Measurements from ENCODE around the gene NT5E. TPM values are rescaled to one million over a fixed set of nuclear protein-coding genes. Genes with fewer than 3 reads are reported as not detected.
"Not testable (repeated sequence)": the region's sequence is repeated elsewhere in the genome, so short reads cannot be mapped to it uniquely, and the experiment has no call there.

Gene NT5E
- 10 to 100 TPM; 63.2 to 68.9 TPM for total RNA-seq
- polyA plus RNA-seq: 10 to 100 TPM; 19.7 to 30.6 TPM
- long read RNA-seq, donor 1, transcript NT5E-202 (3 exons, 974 nt): minor isoform, 6 of 132 reads
- long read RNA-seq, donor 1, transcript NT5E-201 (9 exons, 3,548 nt): major isoform, 22 of 132 reads
- long read RNA-seq, donor 1, partial matches to known transcripts: 11 of 132 reads
- long read RNA-seq, donor 1, other reads (novel, unspliced or antisense): 92 of 132 reads
- long read RNA-seq, donor 2, transcript NT5E-201 (9 exons, 3,548 nt): major isoform, 19 of 45 reads
- long read RNA-seq, donor 2, partial matches to known transcripts: 3 of 45 reads
- long read RNA-seq, donor 2, other reads (novel, unspliced or antisense): 22 of 45 reads

- Histone ChIP-seq H3K36me3 (ENCODE audit: control insufficient read depth in 1 of 2, insufficient read depth in 2 of 2, low read length in 1 of 2) (no peaks in the 10 kb centered on the region), H3K27ac (ENCODE audit: low read depth in 1 of 2, low read length in 2 of 2) (peak within 1 kb of the TSS; percentile 84 to 88), H3K27me3 (ENCODE audit: control insufficient read depth in 1 of 2, insufficient read depth in 2 of 2, low read length in 1 of 2) (no peaks in the 10 kb centered on the region), H3K4me1 (ENCODE audit: control insufficient read depth in 1 of 2, insufficient read depth in 2 of 2, low read length in 2 of 2) (peaks cover 3 to 9% of the 10 kb centered on the region in 2 donors), H3K4me3 (ENCODE audit: low read length in 2 of 2) (peak within 1 kb of the TSS; percentile 65 to 75), H3K9me3 (ENCODE audit: control insufficient read depth, low read length) (no peaks in the 10 kb centered on the region)
- DNase-seq (peak; percentile 92 to 97), ATAC-seq (ENCODE audit: low FRiP score) (peak; percentile 97)
- 0 to 1% methylated on average over 85 to 92 of the region's 92 CpGs for WGBS, 2 donors
- intact Hi-C loops (cut with DNase I): loop anchor here (2.0 to 5.0 kb wide), 4 partner anchors 15 to 43 kb away; no protein-coding TSS in a partner anchor
Measured at GRCh38 chr6:85449818-85450759, at the start of gene NT5E. NT5E (plus strand) TSS chr6:85450083; CDS start chr6:85450140, 57 bp downstream.

- ATAC-seq (ENCODE audit: low FRiP score): no peak
- no peaks in the 10 kb centered on the region for H3K27me3 ChIP-seq (ENCODE audit: control insufficient read depth in 1 of 2, insufficient read depth in 2 of 2, low read length in 1 of 2)
- no peak overlapping the region for H3K27ac ChIP-seq (ENCODE audit: low read depth in 1 of 2, low read length in 2 of 2)
- 28 to 32% methylated on average over 4 of the region's 4 CpGs for WGBS, 2 donors
- intact Hi-C loops (cut with DNase I): loop anchor here (5.0 kb wide), 3 partner anchors 38 to 82 kb away; no protein-coding TSS in a partner anchor
- H3K4me1 ChIP-seq (ENCODE audit: control insufficient read depth in 1 of 2, insufficient read depth in 2 of 2, low read length in 2 of 2): peaks cover 3 to 8% of the 10 kb centered on the region in 2 donors
- H3K36me3 ChIP-seq (ENCODE audit: control insufficient read depth in 1 of 2, insufficient read depth in 2 of 2, low read length in 1 of 2): peaks cover 0 to 2% of the 10 kb centered on the region in 2 donors
- H3K9me3 ChIP-seq (ENCODE audit: control insufficient read depth, low read length): no peaks in the 10 kb centered on the region
- no peak overlapping the region for H3K4me3 ChIP-seq (ENCODE audit: low read length in 2 of 2)
- no peak for DNase-seq
Measured at GRCh38 chr6:85400331-85400730, 49.6 kb upstream of the NT5E start.

GRCh38 chr6:85401186-85402021, 48.5 kb upstream of the NT5E start:
- DNase-seq (no peak), ATAC-seq (ENCODE audit: low FRiP score) (no peak)
- 82 to 85% methylated on average over 6 of the region's 6 CpGs for WGBS, 2 donors
- no peak overlapping the region for H3K4me3 ChIP-seq (ENCODE audit: low read length in 2 of 2)
- H3K9me3 ChIP-seq (ENCODE audit: control insufficient read depth, low read length): no peaks in the 10 kb centered on the region
- H3K27me3 ChIP-seq (ENCODE audit: control insufficient read depth in 1 of 2, insufficient read depth in 2 of 2, low read length in 1 of 2): no peaks in the 10 kb centered on the region
- peak overlapping the region in 1 of 2 donors; percentile 23 for H3K27ac ChIP-seq (ENCODE audit: low read depth in 1 of 2, low read length in 2 of 2)
- H3K4me1 ChIP-seq (ENCODE audit: control insufficient read depth in 1 of 2, insufficient read depth in 2 of 2, low read length in 2 of 2): peaks cover 3 to 8% of the 10 kb centered on the region in 2 donors
- intact Hi-C loops (cut with DNase I): loop anchor here (5.0 kb wide), 3 partner anchors 39 to 81 kb away; no protein-coding TSS in a partner anchor
- H3K36me3 ChIP-seq (ENCODE audit: control insufficient read depth in 1 of 2, insufficient read depth in 2 of 2, low read length in 1 of 2): peaks cover 0 to 2% of the 10 kb centered on the region in 2 donors

GRCh38 chr6:85402071-85402470, 47.8 kb upstream of the NT5E start:
- Histone ChIP-seq H3K4me3 (ENCODE audit: low read length in 2 of 2) (no peak overlapping the region), H3K4me1 (ENCODE audit: control insufficient read depth in 1 of 2, insufficient read depth in 2 of 2, low read length in 2 of 2) (peaks cover 3 to 8% of the 10 kb centered on the region in 2 donors), H3K36me3 (ENCODE audit: control insufficient read depth in 1 of 2, insufficient read depth in 2 of 2, low read length in 1 of 2) (peaks cover 0 to 2% of the 10 kb centered on the region in 2 donors), H3K9me3 (ENCODE audit: control insufficient read depth, low read length) (no peaks in the 10 kb centered on the region), H3K27me3 (ENCODE audit: control insufficient read depth in 1 of 2, insufficient read depth in 2 of 2, low read length in 1 of 2) (no peaks in the 10 kb centered on the region), H3K27ac (ENCODE audit: low read depth in 1 of 2, low read length in 2 of 2) (peak overlapping the region in 1 of 2 donors; percentile 62)
- DNase-seq (no peak), ATAC-seq (ENCODE audit: low FRiP score) (no peak)
- intact Hi-C loops (cut with DNase I): loop anchor here (5.0 kb wide), 3 partner anchors 40 to 80 kb away; no protein-coding TSS in a partner anchor

GRCh38 chr6:85402922-85403321, 47.0 kb upstream of the NT5E start:
- 73% methylated on average over 7 of the region's 7 CpGs for WGBS, 2 donors
- intact Hi-C loops (cut with DNase I): loop anchor here (5.0 kb wide), 3 partner anchors 41 to 79 kb away; no protein-coding TSS in a partner anchor
- H3K36me3 ChIP-seq (ENCODE audit: control insufficient read depth in 1 of 2, insufficient read depth in 2 of 2, low read length in 1 of 2): peaks cover 0 to 2% of the 10 kb centered on the region in 2 donors
- ATAC-seq (ENCODE audit: low FRiP score): no peak
- H3K4me3 ChIP-seq (ENCODE audit: low read length in 2 of 2): no peak overlapping the region
- no peaks in the 10 kb centered on the region for H3K9me3 ChIP-seq (ENCODE audit: control insufficient read depth, low read length)
- no peaks in the 10 kb centered on the region for H3K27me3 ChIP-seq (ENCODE audit: control insufficient read depth in 1 of 2, insufficient read depth in 2 of 2, low read length in 1 of 2)
- no peak for DNase-seq
- peak overlapping the region; percentile 74 to 84 for H3K27ac ChIP-seq (ENCODE audit: low read depth in 1 of 2, low read length in 2 of 2)
- peaks cover 3 to 8% of the 10 kb centered on the region in 2 donors for H3K4me1 ChIP-seq (ENCODE audit: control insufficient read depth in 1 of 2, insufficient read depth in 2 of 2, low read length in 2 of 2)

GRCh38 chr6:85403331-85404015, 46.4 kb upstream of the NT5E start:
- DNase-seq (no peak), ATAC-seq (ENCODE audit: low FRiP score) (peak; percentile 68)
- WGBS, 2 donors: 9 to 12% methylated on average over 2 of the region's 2 CpGs
- intact Hi-C loops (cut with DNase I): loop anchor here (5.0 kb wide), 3 partner anchors 41 to 79 kb away; no protein-coding TSS in a partner anchor
- Histone ChIP-seq H3K4me3 (ENCODE audit: low read length in 2 of 2) (no peak overlapping the region), H3K27ac (ENCODE audit: low read depth in 1 of 2, low read length in 2 of 2) (peak overlapping the region; percentile 74 to 87), H3K36me3 (ENCODE audit: control insufficient read depth in 1 of 2, insufficient read depth in 2 of 2, low read length in 1 of 2) (peaks cover 0 to 2% of the 10 kb centered on the region in 2 donors), H3K27me3 (ENCODE audit: control insufficient read depth in 1 of 2, insufficient read depth in 2 of 2, low read length in 1 of 2) (no peaks in the 10 kb centered on the region), H3K4me1 (ENCODE audit: control insufficient read depth in 1 of 2, insufficient read depth in 2 of 2, low read length in 2 of 2) (peaks cover 3 to 8% of the 10 kb centered on the region in 2 donors), H3K9me3 (ENCODE audit: control insufficient read depth, low read length) (no peaks in the 10 kb centered on the region)

- not testable (repeated sequence) for H3K9me3 ChIP-seq (ENCODE audit: control insufficient read depth, low read length); H3K27me3 ChIP-seq (ENCODE audit: control insufficient read depth in 1 of 2, insufficient read depth in 2 of 2, low read length in 1 of 2); H3K4me1 ChIP-seq (ENCODE audit: control insufficient read depth in 1 of 2, insufficient read depth in 2 of 2, low read length in 2 of 2); DNase-seq; H3K36me3 ChIP-seq (ENCODE audit: control insufficient read depth in 1 of 2, insufficient read depth in 2 of 2, low read length in 1 of 2); H3K4me3 ChIP-seq (ENCODE audit: low read length in 2 of 2); ATAC-seq (ENCODE audit: low FRiP score)
- 79 to 81% methylated on average over 4 of the region's 4 CpGs for WGBS, 2 donors
- peak overlapping the region; percentile 77 to 87 for H3K27ac ChIP-seq (ENCODE audit: low read depth in 1 of 2, low read length in 2 of 2)
- intact Hi-C loops (cut with DNase I): loop anchor here (5.0 kb wide), 3 partner anchors 42 to 78 kb away; no protein-coding TSS in a partner anchor
Measured at GRCh38 chr6:85404016-85404563, 45.8 kb upstream of the NT5E start.

Data from aorta (tissue), 5 donors.